Neural cell (in vitro differentiated cells): Measurements from ENCODE around the gene FBXO45.

Experiments
- REST ChIP-seq: IDR thresholded peaks from 2 replicates; pipeline ENCODE4 v1.6.1; 2012; ENCODE audit warnings: borderline replicate concordance
- TAF1 ChIP-seq: IDR thresholded peaks from 2 replicates; pipeline ENCODE4 v1.6.1; 2012; ENCODE audit warnings: low read depth

GRCh38 chr3:196604548-196604947 is 36.1 kb downstream of the FBXO45 start:
- TF ChIP-seq REST (no peak), TAF1 (no peak)
